Superior temporal gyrus (tissue), 1 donor: ENCODE measurements around the gene NTRK3.
"Not testable (repeated sequence)": the region's sequence is repeated elsewhere in the genome, so short reads cannot be mapped to it uniquely, and the experiment has no call there.

Experiments
- DNase-seq: peaks from one replicate; pipeline ENCODE4 v3.0.0-alpha.2; 2016; ENCODE audit errors: extremely low spot score

The NTRK3 gene

DNA sequence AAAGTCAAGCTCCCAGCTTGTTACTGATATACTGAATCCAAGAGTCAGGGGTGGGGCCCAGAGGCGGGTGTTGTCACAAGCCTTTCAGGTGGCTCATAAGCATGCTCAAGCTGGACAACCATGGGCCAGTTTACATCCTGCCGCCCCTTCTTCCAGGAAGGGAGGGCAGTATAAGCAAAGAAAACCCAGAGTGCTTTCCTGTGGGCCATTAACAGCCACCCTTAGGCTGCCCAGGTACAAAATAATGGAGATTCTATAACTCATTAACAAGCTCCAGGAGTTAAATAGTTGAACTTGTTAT is 183.2 kb downstream of the NTRK3 start:
- DNase-seq = no peak

DNA sequence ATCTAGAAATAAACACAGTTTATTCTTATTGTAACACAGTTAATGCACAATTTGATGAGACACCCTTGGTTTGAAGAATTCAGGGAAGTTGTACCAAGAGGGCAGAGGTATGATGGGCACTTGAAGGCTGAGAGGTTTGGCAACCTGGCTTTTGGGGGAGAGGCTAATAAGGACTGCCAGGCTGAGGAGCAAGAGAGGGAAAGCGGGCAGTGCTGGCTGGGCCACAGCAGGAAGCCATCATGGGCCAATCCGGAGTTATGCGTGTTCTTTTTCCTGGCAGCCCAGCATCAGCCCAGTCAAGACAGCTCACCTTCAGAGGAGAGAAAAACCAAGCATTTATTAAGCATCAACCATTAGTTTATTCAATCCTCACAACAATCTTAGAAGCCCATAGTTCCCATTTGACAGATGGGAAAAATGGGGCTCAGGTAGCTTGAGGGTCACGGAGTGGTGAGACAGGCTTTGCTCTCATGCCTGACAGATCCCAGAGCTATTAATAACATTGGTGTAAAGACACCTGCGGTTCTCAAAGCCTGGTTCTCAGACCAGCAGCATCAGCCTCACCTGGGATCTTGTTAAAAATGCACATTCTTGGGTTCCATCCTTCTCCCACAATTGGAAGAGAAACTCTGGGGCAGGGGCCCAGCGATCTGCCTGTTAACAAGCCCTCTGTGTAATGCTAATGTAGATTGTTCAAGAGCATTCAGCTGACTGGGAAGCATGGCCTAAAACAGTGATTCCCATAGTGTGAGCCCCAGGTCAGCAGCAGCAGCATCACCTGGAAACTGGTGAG is 183.7 kb downstream of the NTRK3 start:
- DNase-seq = no peak

GRCh38 chr15:88072133-88072532 is 184.4 kb downstream of the NTRK3 start:
- not testable (repeated sequence) for DNase-seq

DNA sequence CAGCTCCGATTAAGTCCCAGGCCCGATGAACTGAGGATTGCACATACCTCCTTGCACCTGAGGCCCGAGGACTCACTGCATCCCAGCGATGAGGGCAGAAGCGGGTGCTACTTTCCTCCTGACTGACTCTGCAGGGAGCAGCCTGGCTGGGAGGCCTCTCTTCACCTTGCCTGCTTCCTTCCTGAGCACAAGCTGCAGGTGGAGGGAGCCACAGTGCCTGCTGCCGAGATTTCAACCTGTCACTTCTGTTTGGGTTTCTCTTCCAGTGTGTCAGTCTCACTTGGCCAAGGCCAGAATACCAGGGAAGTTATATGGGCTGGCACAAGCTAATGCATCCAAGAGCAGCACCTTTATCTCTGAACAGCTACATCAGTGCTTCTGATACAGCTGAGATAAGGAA is 185.4 kb downstream of the NTRK3 start:
- no peak for DNase-seq

DNA sequence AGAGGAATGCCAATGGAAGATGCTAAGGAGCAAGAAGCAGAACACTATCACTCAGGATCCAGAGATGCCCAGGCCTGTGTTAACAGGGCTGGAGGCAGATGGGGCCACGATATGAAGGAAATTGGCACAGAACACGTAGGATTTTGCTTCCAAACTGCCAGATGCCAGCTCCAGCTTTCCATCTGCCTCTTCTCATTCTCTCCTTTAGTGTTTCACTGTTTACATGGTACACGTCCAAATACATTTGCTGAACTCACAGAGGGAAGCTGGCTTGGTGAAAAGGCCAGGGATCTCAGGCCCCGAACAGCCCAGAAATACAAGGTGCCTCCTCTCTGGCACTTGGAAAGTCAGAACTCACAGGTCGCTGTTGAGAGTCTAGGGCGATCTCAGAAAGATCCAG is 187.0 kb downstream of the NTRK3 start:
- peak; percentile 41 for DNase-seq

GRCh38 chr15:88067331-88067685 is 189.2 kb downstream of the NTRK3 start:
- no peak for DNase-seq

- no peak for DNase-seq
These were observed 189.8 kb downstream of the NTRK3 start for GRCh38 chr15:88066636-88067330.

DNA sequence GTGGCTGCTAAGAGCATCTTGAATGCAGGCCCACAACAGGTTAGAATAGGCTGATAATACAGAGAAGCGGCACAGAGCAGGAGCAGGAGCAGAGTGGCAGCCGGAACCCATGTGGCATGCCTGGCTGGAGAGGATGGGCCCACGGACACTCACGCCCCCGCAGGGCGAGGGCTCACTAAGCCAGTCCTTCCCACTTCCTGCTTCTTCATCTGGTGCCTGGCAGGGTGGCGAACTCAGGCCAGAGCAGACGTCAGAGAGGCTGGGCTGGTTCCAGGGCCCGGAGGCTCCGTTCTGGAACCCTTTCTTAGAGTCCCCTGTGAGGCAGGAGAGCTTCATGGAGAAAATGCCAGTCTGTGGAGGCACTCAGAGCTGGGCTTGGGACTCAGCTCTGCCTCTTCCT is 195.1 kb downstream of the NTRK3 start:
- no peak for DNase-seq

DNA sequence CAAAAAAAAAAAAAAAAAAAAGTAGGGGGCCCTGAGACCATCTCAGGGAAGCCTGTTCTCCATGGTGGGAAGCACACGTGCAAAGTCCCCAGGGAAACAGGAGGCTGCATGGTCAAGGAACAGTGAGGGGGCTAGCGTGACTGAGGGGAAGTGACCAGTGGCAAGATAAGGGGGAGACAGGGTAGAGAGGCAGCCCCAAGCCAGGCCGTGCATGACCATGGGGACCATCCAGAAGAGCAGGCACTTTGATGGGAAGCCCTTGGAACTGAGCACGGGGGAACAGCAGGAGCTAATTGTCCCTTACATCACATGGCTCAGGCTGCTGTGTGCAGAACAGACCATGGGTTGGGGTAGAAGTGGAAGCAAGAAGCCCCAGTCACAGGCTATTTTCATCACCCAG is 196.2 kb downstream of the NTRK3 start:
- DNase-seq = no peak

- DNase-seq = no peak
These were observed 198.7 kb downstream of the NTRK3 start for GRCh38 chr15:88057836-88058235.

GRCh38 chr15:88049506-88049905 is 207.0 kb downstream of the NTRK3 start:
- no peak for DNase-seq

DNA sequence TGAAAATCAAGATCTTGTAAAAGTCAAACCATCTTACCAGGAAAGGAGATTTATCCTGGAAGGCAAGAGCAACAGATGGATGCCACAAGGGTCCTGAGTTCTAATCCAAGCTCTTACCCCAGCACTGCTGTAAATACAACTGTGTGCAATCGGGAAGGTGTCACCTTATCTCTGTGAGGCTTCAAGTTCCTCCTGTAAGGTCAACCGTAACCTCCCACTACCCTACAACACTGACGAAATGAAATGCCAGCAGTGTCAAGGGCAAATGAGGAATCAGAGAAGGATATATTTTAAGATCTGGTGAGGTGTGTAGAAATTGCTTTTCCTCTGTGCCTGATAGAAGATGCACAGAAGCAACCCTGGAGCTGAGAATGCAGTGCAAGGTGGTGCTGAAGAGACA is 207.8 kb downstream of the NTRK3 start:
- no peak for DNase-seq

DNA sequence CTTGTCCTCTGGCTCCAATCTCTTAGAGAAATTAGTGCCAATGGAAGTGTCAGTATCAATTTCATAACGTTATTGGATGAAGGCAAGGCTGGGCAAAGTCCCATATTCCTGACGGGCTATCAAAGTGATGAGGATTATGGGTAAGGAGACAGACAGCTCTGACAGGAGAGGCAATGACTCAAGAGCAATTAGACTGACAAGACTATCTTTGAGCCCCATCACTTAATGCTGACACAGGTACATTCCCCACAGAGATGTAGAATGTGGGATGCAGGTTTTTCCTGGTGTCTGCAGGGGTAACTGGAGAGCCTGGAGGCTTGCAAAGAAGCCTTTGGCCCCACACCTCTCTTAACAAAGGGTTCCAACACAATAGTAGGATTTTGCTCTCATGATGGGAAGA is 208.3 kb downstream of the NTRK3 start:
- no peak for DNase-seq

- DNase-seq = no peak
These were observed 209.9 kb downstream of the NTRK3 start for GRCh38 chr15:88046576-88047129.

DNA sequence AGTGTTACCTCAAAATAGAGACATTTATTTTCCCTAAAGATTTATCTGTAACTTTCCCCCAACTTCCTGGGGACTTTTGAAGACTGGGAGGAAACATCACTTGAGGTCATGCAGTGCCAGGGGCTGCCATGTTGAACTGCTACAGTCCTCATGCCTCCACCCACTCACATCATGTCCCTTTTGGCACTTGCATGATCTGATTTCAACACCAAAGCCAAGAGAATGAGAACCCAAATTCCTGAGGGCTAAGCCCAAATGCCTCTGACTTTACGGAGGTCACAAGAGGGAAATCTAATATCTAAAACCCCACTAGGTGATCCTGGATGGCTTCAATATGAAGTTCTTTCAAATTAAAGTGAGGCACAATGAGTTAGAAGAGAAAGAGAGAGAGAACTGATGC is 213.1 kb downstream of the NTRK3 start:
- no peak for DNase-seq

DNA sequence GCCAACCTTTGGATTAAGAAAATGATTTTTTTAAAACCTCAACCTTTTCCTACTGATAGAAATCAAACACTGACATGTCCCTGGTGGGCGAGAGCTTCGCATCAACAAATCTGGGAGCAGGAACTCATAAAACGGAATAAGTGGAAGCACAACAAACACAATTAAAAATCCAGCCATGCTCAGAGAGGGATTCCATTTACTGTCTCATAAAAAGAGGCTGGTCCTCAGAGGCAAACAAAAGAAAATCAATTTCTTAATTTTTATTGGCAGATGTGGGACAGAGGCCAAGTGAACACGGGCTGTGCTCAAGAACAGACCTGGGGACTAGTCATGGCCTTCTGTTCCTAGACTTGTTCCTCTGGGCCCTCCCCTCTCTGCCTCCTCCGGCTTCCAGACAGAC is 214.5 kb downstream of the NTRK3 start:
- no peak for DNase-seq

DNA sequence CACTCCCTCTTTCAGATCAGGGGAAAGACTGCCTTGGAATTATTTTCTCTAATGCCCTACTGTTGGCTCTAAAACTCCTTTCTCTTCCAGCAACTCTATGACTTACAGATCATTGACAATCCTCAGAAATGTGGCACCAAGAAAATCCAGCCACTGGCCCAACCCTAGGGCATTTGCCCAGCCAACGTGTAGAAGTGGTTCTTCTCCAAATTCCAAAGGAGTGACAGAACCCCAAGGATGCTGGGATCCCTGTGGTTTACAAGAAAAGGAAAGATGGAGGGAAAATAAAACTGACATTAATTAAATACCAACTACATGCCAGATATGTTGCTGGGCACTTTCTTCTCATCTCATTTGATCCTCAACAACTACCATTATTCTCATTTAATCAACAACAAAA is 216.0 kb downstream of the NTRK3 start:
- no peak for DNase-seq

- DNase-seq = no peak
These were observed 218.3 kb downstream of the NTRK3 start for GRCh38 chr15:88038261-88038660.

- DNase-seq = peak; percentile 56
These were observed 220.2 kb downstream of the NTRK3 start for GRCh38 chr15:88036154-88036839.

DNA sequence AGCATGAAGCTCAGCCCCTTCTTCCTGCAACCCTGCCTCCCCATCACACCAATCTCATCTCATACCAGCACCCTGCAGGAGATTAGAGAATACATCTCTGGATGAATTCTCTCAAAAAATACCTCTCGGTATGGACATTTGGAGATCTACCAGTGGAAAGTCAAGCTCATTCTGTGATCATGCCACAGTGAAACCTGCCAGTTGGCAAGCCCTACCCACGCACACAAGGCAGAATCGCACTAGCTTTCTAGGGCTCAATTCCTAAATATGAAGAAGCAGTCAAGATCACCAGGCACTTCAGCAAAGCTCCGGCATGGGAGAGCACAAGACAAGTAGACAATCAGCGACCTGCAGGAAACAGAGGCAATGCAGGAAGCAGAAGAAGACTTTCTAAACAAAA is 221.2 kb downstream of the NTRK3 start:
- DNase-seq = peak; percentile 60

- not testable (repeated sequence) for DNase-seq
These were observed 223.1 kb downstream of the NTRK3 start for GRCh38 chr15:88033421-88033820.

GRCh38 chr15:88032787-88033186 is 223.8 kb downstream of the NTRK3 start:
- no peak for DNase-seq

DNA sequence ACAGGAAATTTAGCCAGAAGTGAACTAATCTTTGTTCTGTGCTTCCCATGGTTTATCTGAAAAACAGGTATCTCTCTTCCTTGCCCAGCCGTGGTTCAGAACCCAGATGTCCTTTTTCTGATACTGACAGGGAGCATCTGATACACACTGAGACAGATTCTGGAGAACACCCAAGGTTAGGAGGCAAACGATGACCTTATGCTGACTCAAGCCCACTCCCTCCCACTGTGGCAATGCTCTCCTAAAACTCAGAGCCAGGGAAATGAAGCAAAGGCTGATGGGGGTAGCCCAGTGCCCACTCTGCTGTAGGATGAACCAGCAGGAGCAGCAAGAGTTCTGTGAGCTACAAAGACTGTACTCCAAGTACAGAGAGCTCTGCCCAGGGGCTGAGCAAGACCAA is 225.1 kb downstream of the NTRK3 start:
- DNase-seq = no peak
